ENCODE data around the gene MYO18B.
"Not testable (repeated sequence)": the region's sequence is repeated elsewhere in the genome, so short reads cannot be mapped to it uniquely, and the experiment has no call there.

Gene MYO18B

DNA sequence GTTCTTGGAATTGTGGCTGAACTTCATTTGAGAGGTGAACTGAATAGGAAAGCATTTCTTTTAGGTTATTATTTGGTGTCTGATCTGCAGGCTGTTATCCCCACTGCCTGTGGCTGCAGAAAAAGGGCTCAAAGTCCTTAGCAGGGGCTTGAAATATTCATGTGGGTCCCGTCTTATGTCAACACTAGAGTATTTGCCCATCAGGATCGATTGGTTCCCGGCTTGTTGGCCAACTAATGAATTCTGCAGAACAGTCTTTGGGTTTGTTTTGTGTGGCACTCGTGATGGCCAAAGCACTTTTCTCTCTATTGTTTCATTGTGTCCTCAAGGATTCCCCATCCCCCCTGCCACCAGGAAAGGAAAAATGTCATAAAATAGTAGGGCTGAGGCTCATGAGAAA is 211.9 kb downstream of the MYO18B start:
- DNase-seq: no peak

DNA sequence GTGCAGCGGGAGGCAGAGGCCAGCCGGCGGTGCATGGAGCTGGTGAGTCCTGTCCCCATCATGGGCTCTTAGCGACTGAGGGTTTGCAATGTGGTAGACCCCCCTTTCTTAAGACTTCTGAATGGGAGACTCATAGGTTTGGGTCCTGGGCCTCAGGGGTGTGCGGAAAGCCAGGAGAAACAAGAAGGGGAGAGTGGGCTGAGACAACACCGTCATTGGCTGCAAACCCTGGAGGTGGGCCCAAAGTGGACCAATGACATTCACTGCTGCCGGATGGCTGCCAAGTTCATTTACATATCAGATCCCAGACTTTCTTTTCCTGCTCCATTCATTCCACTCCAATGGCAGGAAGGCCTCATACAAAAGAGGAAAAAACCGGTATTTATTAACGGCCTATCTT is 213.3 kb downstream of the MYO18B start:
- DNase-seq: no peak

DNA sequence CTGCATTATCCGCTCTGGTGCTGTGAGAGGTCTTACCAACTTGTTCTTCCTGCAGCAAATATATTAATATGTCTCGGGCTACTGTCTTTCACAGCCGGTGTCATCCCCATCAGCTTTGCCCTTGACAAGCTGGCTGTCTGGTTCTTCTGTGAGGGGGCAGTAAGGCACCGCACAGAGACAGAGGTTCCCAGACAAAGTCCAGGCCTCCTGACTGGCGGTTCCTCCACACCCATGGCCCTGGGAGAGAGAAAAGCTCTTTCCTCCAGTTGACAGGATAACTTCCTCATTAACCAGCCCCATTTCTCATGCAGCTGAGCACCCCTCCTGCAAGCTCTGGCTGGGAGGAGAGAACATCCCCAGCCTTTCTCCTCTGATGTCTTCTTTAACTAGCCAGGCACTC is 214.8 kb downstream of the MYO18B start:
- no peak for DNase-seq

DNA sequence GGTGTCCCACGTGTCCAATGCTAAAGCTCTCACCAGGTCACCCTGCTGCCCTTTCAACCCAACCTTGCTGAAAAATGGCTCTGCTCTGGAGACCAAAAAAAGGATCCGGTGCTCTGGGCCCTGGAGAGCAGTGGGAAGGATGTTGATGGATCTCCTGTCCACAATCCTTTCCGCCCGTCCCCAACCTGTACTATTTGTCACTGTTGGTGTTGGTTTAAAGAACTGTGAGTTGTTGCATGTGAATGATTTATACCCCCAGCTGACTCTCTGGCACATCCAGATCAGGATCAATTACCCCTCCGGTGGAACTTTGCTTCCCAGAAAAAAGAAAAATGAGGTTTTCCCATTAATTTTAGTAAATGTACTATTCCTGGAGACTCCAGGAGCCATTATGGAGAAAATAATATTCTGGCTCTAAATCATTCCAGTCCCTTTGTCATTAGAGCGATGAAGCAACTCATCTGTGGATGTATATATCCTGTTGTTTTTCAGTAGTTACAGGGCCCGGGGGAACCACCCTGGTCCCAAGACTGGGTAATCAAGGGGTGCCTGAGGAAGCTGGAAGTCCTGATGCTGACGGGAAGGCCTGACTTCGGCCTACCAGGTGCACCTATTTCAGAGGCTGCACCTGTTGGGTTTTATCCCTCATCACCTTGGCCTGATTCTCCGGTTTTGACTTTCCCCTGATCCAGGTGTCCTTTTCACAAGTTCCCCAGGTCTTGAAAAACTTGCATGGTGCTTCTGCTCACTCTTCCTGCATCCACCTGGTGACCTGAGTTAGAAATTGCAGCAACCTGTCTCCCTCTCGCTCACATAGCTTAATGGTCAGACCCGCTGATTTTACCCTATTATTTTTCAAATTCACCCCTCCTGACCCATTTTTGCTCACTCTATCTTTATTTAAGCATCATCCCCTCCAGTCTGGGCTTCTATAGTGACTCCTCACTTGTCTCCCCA is 218.1 kb downstream of the MYO18B start:
- no peak for DNase-seq

DNA sequence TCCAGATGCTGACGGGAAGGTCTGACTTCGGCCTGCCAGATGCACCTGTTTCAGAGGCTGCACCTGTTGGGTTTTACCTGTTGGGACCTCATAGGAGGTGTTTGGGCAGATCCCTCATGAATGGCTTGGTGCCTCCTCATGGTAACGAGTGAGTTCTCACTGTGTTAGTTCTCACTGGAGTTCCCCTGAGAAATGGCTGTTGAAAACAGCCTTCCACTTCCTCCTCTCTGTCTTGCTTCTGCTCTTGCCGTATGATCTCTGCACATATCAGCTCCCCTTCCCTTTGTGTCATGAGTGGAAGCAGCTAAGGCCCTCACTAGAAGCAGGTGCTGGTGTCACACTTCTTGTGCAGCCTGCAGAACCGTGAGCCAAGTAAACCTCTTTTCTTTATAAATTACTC is 219.7 kb downstream of the MYO18B start:
- DNase-seq: no peak

DNA sequence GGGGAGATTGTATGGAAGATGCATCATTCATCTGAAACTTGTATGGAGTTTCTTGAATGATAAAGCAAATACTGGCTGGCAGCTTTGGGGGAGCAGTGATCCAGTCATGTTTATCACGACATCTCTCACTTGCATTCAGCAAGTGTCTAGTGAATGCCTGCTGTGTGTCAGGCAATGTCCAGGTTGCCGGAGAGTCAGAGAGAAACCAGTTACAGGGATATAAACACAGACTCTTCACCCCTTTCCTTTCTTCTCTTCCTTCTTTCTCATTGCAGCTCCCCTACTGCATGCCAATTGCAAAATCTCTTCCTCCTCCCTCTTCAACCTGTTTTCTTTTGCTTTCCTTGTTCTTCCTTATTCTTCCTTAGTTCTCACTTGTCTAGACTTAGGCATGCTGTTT is 220.7 kb downstream of the MYO18B start:
- no peak for DNase-seq

DNA sequence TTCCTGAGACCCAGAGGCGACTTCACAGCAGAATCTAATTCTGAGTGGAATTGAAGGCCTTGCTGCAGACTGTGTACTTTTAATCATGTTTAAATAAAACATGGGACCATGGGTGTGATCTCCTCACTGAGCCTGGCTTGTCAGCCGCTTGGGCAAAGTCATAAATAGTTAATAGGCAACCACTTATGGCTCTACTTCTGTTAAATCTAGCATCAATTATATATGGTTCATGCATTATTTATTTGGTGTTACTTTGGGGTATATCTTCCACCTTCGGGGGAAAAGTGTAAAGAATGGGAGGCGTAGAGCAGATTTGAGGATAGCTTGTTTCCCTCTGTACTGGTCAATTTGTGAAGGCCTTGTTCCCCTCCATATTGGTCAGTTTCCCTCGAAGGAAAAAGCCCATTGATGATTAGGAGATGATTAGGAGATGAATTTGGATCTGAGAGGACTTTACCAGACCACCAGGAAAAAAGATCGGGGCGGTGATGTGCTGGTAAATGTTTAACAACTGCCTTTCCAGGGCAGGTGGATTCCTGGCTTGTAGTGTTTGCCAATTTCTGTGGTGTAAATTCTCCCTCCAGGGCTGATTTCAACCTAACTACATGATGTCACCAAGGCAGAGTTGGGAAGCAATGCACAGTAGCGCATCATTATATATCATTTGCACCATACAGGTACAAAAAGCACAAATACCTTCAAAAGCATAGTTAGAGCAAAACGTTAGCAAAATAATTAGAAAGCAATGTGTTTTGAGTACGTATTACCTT is 223.2 kb downstream of the MYO18B start:
- DNase-seq: no peak

DNA sequence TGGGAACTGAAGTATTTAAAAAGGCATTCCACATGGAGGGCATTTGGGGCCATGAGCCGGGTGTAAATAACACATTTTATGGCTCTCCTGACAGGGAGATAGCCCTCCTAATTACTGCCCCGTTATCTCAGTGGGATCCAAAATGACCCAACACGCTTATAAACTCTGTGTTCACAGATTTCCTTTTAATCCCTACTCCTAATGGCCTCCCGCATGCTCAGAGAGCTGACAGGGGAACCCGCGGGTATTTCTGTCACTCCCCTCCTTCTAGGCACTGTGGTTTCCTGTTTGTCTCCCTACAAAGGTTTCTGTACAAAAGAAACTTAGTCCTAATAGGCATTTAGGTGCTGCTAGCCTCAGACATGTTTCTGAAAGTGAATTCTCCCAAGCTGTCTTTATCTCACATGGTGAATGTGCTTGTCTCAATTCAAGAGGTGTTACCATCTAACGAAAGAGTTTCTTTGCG is 224.5 kb downstream of the MYO18B start:
- no peak for DNase-seq

DNA sequence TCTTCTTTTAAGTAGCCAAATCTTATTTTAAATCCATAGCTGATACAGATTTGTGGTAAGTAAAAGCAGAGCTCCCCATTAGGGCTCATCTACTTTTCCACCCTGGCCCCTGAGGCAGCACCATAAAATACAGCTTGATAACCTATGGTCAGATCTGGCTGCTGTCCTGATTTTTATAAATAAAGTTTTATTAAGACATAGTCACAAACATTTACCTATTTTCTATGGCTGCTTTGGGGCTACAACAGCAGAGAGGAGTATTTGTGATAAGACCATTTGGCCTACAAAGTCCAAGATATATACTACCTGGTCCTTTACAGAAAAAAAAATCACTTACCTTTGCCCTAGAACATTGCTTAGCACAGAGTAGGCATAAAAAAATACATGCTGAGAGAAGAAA is 227.3 kb downstream of the MYO18B start:
- no peak for DNase-seq

DNA sequence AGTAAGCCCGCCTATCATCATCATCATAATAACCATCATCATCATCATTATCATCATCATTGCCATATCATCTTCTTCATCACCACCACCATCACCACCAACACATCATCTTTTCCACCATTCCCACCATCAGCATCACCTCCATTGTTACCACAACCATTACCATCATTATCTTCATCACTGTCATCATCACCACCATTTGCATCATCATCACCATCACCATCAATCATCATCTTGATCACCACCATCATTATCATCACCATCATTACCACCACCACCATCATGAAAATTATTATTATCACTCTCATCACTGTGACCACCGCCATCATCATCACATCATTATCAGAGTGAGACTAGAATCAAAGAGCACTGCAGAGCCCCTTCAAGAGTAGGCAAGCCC is 227.9 kb downstream of the MYO18B start:
- DNase-seq: no peak

DNA sequence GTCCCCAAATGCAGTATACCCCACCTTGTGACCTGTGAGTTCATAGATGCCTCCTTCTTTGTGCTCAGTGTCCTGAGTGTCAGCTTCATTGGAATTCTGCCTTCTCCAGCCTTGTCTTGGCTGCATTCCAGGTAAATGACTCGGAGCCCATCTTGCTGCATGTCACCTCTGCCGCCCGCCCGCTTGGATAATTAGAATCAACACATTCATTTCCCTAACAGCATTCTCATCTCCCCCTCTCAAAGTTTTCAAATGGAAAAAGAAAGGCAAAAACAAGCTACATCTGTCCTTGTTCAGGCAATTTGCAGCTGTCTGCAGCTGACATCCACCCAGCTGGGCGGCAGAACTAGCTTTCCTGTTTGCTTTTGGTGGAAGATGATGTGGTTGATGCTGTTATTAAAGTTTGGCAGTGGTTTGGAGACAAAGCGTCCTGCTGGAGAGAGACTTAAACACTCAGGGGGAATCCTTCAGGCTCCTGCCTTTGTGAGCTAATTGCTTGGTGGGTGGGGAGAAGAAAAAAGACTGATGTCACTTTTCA is 228.5 kb downstream of the MYO18B start:
- DNase-seq: no peak

DNA sequence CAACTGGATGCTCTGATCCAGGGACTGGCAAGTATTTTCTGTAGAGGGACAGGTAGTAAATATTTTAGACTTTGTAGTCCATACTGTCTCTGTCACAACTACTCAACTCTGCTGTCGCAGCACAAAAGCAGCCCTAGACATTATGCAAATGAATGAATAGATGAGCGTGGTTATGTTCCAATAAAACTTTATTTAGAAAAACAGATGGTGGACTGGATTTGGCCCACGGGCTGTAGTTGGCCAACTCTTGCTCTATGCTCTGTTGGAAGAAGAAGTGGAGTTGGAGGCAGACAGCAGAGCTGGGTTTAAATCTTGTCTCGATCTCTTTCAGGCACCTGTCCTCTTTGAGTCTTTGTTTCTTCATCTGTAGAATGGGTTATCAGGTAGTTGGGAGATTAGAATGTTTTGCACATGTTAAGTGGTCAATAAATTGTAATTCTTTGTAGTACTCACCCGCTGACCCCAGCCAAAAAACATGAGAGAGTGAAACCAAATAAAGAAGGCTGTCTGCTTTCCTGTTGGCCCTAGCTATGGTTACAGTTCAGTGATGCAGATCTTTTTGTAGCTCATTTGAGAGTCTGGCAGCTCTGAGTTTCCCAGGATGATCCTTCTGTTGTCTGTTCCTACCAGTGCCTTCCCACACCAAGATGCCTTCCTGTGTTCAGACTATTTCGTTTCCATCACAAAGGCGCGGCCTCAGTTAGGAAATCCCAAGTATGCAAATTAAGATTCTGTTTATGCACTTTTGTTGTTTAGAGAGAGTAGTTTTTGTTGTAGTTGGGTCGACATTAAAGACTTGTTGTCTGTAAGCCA is 229.2 kb downstream of the MYO18B start:
- DNase-seq: no peak

DNA sequence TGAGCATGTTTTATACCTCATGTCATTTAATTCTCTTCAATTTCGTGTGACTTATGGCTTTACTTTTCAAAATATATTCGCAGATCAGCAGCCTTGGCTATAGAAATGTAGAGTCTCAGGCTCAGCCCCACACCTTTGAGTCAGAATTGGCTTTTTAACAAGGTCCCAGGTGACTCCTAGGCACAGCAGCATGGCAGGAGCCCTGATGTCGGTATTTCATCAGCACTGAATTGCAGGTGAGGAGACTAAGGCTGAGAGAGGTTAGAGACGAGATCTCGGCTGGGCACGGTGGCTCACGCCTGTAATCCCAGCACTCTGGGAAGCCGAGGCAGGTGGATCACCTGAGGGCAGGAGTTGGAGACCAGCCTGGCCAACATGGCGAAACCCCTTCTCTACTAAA is 230.4 kb downstream of the MYO18B start:
- no peak for DNase-seq

DNA sequence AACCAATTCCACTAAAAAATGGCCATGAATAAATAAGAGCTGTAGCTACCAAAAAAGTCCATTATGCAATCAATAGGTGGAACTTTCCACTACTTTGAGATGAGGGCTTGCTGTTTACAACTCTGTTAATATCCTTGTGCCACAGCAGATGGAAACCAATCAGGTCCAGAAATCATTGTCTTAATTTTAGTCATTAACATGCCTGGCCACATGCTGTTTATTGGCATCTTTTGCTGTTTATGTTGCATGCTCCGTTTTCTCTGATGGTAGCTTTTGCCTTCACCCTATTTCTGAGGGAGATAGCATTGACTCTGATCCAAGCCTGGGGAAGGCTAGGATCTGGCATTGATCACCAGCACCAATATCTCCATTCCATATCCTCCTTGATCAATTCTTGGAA is 234.4 kb downstream of the MYO18B start:
- DNase-seq: no peak

DNA sequence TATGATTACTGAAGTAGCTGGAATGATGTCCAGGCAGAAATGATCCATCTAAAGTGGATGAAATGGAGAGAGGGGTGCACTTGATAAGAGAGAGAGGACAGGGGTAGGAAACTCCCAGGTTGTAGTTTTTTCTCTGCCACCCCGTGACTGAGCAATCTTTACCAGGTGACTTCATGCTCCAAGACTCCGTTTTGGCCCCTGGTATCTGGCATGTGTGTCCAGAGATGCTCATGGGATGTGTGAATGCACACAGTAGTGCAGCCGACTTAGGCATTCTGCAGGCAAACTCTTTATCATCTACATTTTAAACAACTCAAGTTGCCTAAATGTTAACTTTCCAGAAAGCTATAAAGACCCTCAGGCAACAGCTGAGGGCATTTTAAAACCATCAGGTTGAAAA is 238.0 kb downstream of the MYO18B start:
- DNase-seq: no peak

DNA sequence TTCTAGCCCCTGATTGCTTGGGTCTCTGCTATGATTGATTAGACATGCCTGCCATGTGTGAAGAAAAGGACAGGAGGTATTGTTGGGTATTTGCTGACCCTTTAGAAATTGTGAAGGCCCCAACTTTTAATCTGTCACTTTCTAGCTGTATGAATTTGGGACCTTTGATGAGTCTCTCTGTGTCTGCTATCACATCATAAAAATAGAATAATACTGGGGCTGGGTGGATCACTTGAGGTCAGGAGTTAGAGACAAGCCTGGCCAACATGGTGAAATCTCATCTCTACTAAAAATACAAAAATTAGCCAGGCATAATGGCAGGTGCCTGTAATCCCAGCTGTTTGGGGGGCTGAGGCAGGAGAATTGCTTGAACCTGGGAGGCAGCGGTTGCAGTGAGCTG is 242.9 kb downstream of the MYO18B start:
- DNase-seq: not testable (repeated sequence)

DNA sequence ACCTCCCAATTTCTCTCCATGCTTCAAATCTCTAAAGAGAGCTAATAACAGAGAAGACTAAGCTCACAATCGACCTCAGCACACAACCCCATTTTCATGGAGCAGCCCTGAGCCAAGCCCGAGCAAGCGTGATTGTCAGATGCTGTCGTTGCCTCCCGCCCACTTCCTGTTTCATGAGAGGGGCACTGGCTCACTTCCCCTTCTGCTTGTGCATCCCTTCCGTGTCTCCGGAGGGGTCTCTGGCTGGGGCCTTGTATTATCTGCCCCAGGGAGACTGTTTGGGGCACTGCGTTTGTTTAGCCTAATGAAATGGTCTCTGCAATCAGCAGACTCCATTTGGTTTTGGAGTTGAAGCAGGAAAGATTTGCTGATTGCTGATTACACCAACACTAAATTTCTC is 246.0 kb downstream of the MYO18B start:
- no peak for DNase-seq

DNA sequence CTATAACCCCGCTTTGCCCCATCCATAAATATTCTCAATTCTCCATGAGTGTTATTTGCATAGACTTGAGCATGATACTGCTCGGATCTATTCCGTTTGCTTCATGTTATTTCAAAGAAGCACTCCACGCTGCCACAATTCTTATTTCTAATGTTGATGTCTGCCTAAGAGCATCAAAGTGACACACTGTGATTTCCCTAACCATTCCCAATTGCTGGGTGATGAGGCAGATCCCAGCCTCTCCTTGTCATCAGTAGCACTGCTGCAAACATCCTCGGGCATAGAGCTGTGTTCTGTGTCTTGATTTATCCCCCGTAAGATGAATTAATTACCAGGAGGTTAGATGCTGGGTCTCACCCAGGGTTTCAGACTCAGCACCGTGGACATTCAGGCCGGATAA is 249.0 kb downstream of the MYO18B start:
- DNase-seq: no peak

DNA sequence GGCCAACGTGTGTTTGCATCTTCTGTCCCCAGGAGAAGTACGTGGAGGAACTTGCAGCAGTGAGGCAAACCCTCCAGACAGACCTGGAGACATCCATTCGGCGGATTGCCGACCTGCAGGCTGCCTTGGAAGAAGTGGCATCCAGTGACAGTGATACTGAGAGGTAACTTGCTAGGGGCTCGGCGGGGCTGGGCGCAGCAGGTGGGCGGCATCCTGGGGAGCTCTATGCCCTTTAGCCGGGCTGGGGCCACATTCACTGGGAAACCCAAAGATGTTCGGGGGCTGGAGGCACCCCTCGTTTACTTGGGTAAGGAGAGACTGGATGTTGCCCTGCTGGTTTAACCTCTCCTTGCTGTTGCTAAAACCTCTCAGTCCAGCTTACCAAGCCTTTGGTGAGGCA is 250.3 kb downstream of the MYO18B start:
- DNase-seq: no peak

DNA sequence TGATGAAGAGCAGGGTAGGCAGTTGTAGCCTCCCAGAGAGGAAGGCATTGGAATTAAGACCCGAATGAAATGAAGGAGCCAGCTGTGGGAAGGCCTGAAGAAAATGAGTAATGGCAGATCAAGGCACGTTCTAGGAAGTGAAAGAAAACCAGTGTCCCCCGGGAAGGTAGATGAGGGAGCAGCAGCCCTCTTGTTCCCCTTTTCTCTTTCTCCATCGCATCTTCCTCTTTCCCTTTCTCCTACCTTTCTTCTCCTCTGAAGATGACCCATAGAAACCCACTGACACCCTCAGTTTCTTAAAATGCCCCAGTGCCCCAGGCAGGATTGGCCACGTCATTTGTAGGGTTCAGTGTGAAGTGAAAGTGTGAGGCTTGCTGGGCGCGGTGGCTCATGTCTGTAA is 254.7 kb downstream of the MYO18B start:
- no peak for DNase-seq

DNA sequence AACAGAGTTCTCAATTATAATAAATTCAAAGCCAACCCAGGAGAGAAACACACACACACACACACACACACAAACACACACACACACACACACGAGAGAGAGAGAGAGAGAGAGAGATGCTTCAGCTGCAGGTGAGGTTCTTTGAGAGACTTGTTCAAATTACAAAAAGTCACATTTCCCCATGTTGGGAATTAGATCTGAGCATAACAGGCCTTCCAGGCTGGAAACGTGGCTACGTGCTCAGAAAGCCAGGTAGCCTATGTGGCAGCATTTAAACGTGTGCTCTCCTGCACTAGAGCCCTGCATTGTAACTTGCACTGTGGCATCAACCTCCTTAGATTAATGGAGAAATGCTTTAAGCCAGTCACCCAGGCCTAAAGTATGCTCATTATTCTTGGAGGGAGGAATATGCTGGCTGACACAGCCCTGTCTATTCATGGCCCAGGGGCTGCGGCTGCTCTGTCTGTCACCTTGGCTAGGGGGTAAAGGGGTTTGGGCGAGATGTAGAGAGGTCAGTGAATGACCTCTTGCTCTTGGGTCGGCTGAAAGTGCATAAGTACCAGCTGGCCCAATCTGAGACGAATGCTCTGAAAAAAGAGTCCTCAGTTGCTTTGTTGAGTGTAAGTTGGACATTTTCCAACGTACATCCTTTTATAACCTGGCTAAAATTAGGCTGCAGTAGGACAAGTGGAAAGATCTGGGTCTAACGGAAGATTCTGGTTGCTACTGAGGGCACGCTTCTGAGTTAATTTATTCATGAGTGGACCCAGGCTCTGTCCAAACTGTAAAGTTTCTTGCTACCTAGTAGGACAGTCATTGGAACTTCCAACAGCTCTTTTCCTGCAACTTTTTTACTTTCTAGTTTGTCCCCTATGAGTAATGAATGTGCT is 256.1 kb downstream of the MYO18B start:
- no peak for DNase-seq

DNA sequence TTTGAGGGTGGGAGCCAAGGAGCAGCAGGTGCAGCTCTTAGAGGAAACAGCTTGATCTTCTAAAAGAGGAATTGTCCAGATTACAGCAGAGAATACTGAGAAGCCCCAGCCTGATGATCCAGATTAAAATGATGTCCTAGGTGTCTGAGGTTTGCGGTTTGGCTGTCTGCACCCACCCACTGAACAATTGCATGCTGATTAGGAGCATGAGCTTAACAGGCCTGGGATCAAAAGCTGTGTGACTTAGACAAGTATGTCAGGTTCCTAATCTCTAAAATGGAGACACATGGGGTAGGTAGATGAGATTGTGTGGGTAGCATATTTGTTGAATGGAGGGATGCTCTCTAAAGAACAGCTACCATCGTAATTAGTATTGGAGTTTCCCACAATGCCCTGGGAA is 260.5 kb downstream of the MYO18B start:
- no peak for DNase-seq
